HepG2 (cell line): ENCODE results near the gene TACC2. TPM values are rescaled to one million over a fixed set of nuclear protein-coding genes. Genes with fewer than 3 reads are reported as not detected.

ENCODE experiments used
- ATAC-seq: fragments of 200-7000 bp; cut with Tn5 transposase; 3 replicates; pipeline ENCODE4 v1.9.1; 2020; ENCODE audit warnings: mild to moderate bottlenecking, moderate library complexity
- BruUV-seq: library from RNA; stranded (reverse); fragments of 400-500 nt; replicated peaks from 2 replicates; lab custom pipeline; 2021; lab: Mats Ljungman, UMichigan
- CTCF ChIA-PET: fragments of 300-600 bp; formaldehyde crosslinking; extraction: SDS; loops from one replicate; lab custom pipeline; 2021; ENCODE audit warnings: low total read pairs, inconsistent platforms, low intra/inter-chr PET ratio; lab: Yijun Ruan, JAX
- POLR2A ChIA-PET: fragments of 350-600 bp; sonication (Branson Sonifier 250); formaldehyde crosslinking; loops from one replicate; lab custom pipeline; 2020; ENCODE audit warnings: antibody characterized with exemption, inconsistent platforms; lab: Yijun Ruan, JAX
- DNase-seq: peaks from one replicate; pipeline ENCODE4 v3.0.0-alpha.2; 2015; ENCODE audit warnings: low spot score
- FAIRE-seq: peaks from 3 replicates; lab custom pipeline; 2011; peaks lifted over from hg19 to GRCh38; lab: Jason Lieb, UNC
- H2AFZ ChIP-seq: one replicate; pipeline ENCODE4 v1.6.1; 2011; ENCODE audit warnings: low read length, inconsistent platforms
- H3K27ac ChIP-seq: fragments of 300-600 bp; 3 replicates; pipeline ENCODE4 v1.8.0; 2011; ENCODE audit warnings: mixed run types, mild to moderate bottlenecking, mixed read lengths, low read length, inconsistent platforms; ENCODE audit not compliant: insufficient read depth; ENCODE audit errors: extremely low read length
- H3K27me3 ChIP-seq, 2 experiments: fragments of 200-600 bp in 1 of 2; 2 replicates in 1 of 2; 3 replicates in 1 of 2; pipeline versions ENCODE4 v1.6.0 to v1.8.0; 2011; ENCODE audit warnings: low read length in 2 of 2, mild to moderate bottlenecking in 2 of 2, moderate library complexity in 2 of 2, inconsistent platforms in 1 of 2; ENCODE audit not compliant: insufficient read depth in 2 of 2, control insufficient read depth in 1 of 2
- H3K36me3 ChIP-seq, 2 experiments: fragments of 200-600 bp in 1 of 2; replicated peaks in 1 of 2; 2 replicates in 1 of 2; 3 replicates in 1 of 2; pipeline versions ENCODE4 v1.5.1 to v1.8.0; 2011; ENCODE audit warnings: low read length in 2 of 2, inconsistent platforms in 1 of 2; ENCODE audit not compliant: insufficient read depth in 2 of 2, control insufficient read depth in 1 of 2
- H3K4me1 ChIP-seq: 2 replicates; pipeline ENCODE4 v1.5.1; 2012; ENCODE audit warnings: low read length, inconsistent platforms; ENCODE audit not compliant: insufficient read depth
- H3K4me2 ChIP-seq: 2 replicates; pipeline ENCODE4 v1.6.0; 2011; ENCODE audit warnings: low read depth, low read length, inconsistent platforms
- H3K4me3 ChIP-seq, 3 experiments: fragments of 200-600 bp in 1 of 3; sonication (generic), shearing (Covaris generic) in 1 of 3; replicated peaks in 1 of 3; 2 replicates each; pipeline ENCODE4 v1.5.1; 2011 to 2016; ENCODE audit warnings: low read length in 3 of 3, inconsistent platforms in 2 of 3, low read depth in 2 of 3, mild to moderate bottlenecking in 2 of 3, control low read depth in 1 of 3, mixed read lengths in 1 of 3; ENCODE audit not compliant: insufficient read depth in 1 of 3
- H3K79me2 ChIP-seq: one replicate; pipeline ENCODE4 v1.6.1; 2011; ENCODE audit warnings: low read length, inconsistent platforms; ENCODE audit not compliant: insufficient read depth
- H3K9ac ChIP-seq: 2 replicates; pipeline ENCODE4 v1.6.0; 2011; ENCODE audit warnings: mild to moderate bottlenecking, low read depth, low read length, inconsistent platforms; ENCODE audit not compliant: insufficient read depth
- H3K9me3 ChIP-seq: 2 replicates; pipeline ENCODE4 v1.5.1; 2012; ENCODE audit warnings: mild to moderate bottlenecking, low read length
- H4K20me1 ChIP-seq: 2 replicates; pipeline ENCODE4 v1.6.0; 2011; ENCODE audit warnings: inconsistent platforms, mild to moderate bottlenecking, low read length, moderate library complexity; ENCODE audit not compliant: insufficient read depth
- DNMT1 ChIP-seq: sonication (generic); formaldehyde crosslinking; IDR thresholded peaks from 2 replicates; pipeline ENCODE4 v1.5.1; 2020; ENCODE audit warnings: mild to moderate bottlenecking, missing genetic modification reagents
- FOXC1 ChIP-seq: sonication (generic); formaldehyde crosslinking; IDR thresholded peaks from 2 replicates; pipeline ENCODE4 v1.8.0; 2022; ENCODE audit warnings: mild to moderate bottlenecking, missing genetic modification reagents, borderline replicate concordance
- HNF1A ChIP-seq, 2 experiments: sonication (generic) in 1 of 2; formaldehyde crosslinking in 1 of 2; IDR thresholded peaks; 2 replicates each; pipeline versions ENCODE4 v1.4.0 to v1.6.1; 2016 to 2020; ENCODE audit warnings: borderline replicate concordance in 1 of 2, low read depth in 1 of 2, mild to moderate bottlenecking in 1 of 2, missing genetic modification reagents in 1 of 2
- HOXA9 ChIP-seq: sonication (generic); formaldehyde crosslinking; IDR thresholded peaks from 2 replicates; pipeline ENCODE4 v1.8.1; 2022; ENCODE audit warnings: missing genetic modification reagents, mild to moderate bottlenecking, moderate library complexity, borderline replicate concordance
- KMT2B ChIP-seq: IDR thresholded peaks from 2 replicates; pipeline ENCODE4 v1.6.1; 2016; ENCODE audit warnings: missing genetic modification reagents, missing compliant biosample characterization
- MED13 ChIP-seq: sonication (generic); formaldehyde crosslinking; IDR thresholded peaks from 2 replicates; pipeline ENCODE4 v1.5.0; 2020; ENCODE audit warnings: missing genetic modification reagents
- NCOR1 ChIP-seq: fragments of 200-600 bp; sonication (generic); IDR thresholded peaks from 2 replicates; pipeline ENCODE4 v1.7.0; 2017; ENCODE audit warnings: antibody characterized with exemption, low read length, borderline replicate concordance
- SUZ12 ChIP-seq: fragments of 150-350 bp; IDR thresholded peaks from 2 replicates; pipeline ENCODE4 v1.6.1; 2014; ENCODE audit warnings: low read depth, low read length
- TAF15 ChIP-seq: fragments of 200-400 bp; formaldehyde crosslinking; IDR thresholded peaks from one replicate; pipeline ENCODE4 v1.6.1; 2018; ENCODE audit warnings: mild to moderate bottlenecking, low read depth, low read length; ENCODE audit not compliant: poor library complexity, severe bottlenecking
- ZBTB42 ChIP-seq: sonication (generic); formaldehyde crosslinking; IDR thresholded peaks from 2 replicates; pipeline ENCODE4 v1.5.0; 2020; ENCODE audit warnings: mild to moderate bottlenecking, missing genetic modification reagents
- ZC3H4 ChIP-seq: sonication (generic); formaldehyde crosslinking; IDR thresholded peaks from 2 replicates; pipeline ENCODE4 v1.4.0; 2020; ENCODE audit warnings: missing genetic modification reagents, borderline replicate concordance
- ZMYM4 ChIP-seq: sonication (generic); formaldehyde crosslinking; IDR thresholded peaks from 2 replicates; pipeline ENCODE4 v1.8.1; 2023; ENCODE audit warnings: mild to moderate bottlenecking, missing genetic modification reagents
- ZNF703 ChIP-seq: sonication (generic); formaldehyde crosslinking; IDR thresholded peaks from 2 replicates; pipeline ENCODE4 v1.5.1; 2020; ENCODE audit warnings: missing genetic modification reagents, mild to moderate bottlenecking, moderate library complexity, borderline replicate concordance
- ZNF713 ChIP-seq: sonication (generic); formaldehyde crosslinking; IDR thresholded peaks from 2 replicates; pipeline ENCODE4 v1.4.0; 2020; ENCODE audit warnings: mild to moderate bottlenecking, missing genetic modification reagents
- ZSCAN5A ChIP-seq: sonication (generic); formaldehyde crosslinking; IDR thresholded peaks from 2 replicates; pipeline ENCODE4 v1.8.0; 2022; ENCODE audit warnings: mild to moderate bottlenecking, missing genetic modification reagents, borderline replicate concordance
- WGBS: methylation state at CpG from one replicate; pipeline ENCODE4 v1.1.6; 2017; ENCODE audit warnings: low lambda C conversion rate; 5-methylcytosine and 5-hydroxymethylcytosine counted together
- in situ Hi-C: cut with HindIII; loops from 2 replicates; pipeline ENCODE4 v1.10.0; 2017; ENCODE audit warnings: low pct_unique_long_range_greater_than_20kb; ENCODE audit not compliant: extremely low pct_ligation_motif_present
- intact Hi-C: fragments of 100-400 bp; cut with micrococcal nuclease; formaldehyde crosslinking; loops from one replicate; pipeline ENCODE4 v1.10.0; 2022; ENCODE audit not compliant: unreplicated experiment
- polyA plus RNA-seq, 8 experiments: library from polyadenylated mRNA; depleted of rRNA in 3 of 8; stranded (reverse) in 7 of 8; unstranded in 1 of 8; fragments of >200 nt; fragmentation: Illumina TruSeq in 4 of 8; extraction: Trizol in 4 of 8; gene quantifications; 2 replicates each; pipeline versions ENCODE4 v1.2.1 to v1.2.3, GENCODE V29; 2011 to 2016; ENCODE audit warnings: low read depth in 4 of 8, missing spikeins in 1 of 8, mixed read lengths in 1 of 8; ENCODE audit not compliant: insufficient read depth in 1 of 8
- total RNA-seq, 5 experiments: library from RNA; depleted of rRNA; stranded (reverse); fragments of >200 nt; fragmentation: Illumina TruSeq; extraction: Trizol; gene quantifications; 2 replicates each; pipeline ENCODE4 v1.2.3, GENCODE V29; 2016; ENCODE audit warnings: low read depth in 1 of 5
- TF ChIP-seq, protein P1 (sequence below): IDR thresholded peaks from 2 replicates; pipeline ENCODE4 v1.6.1; 2016; ENCODE audit warnings: mild to moderate bottlenecking, missing biosample characterization, missing genetic modification reagents

The TACC2 gene
- total and polyA plus RNA-seq, 2 of the 13 experiments (the other 11 are each of a cell fraction or from before 2014, with no cell fraction given) = 11.8 to 16.0 TPM

- TF ChIP-seq, protein P1, sequence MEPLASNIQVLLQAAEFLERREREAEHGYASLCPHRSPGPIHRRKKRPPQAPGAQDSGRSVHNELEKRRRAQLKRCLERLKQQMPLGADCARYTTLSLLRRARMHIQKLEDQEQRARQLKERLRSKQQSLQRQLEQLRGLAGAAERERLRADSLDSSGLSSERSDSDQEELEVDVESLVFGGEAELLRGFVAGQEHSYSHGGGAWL (CRISPR knock-in tag) = no peak
- TF ChIP-seq KMT2B (CRISPR knock-in tag) (no peak), NCOR1 (0 out of 2 replicates have a peak, but pooled peaks have one; percentile 26), ZC3H4 (no peak), ZBTB42 (CRISPR knock-in tag) (no peak), ZMYM4 (CRISPR knock-in tag) (peak; percentile 4; the same call in 1 of the 2 replicates), MED13 (CRISPR knock-in tag) (no peak)
Observed at GRCh38 chr10:122165484-122166276, 176.7 kb downstream of the TACC2 start (continued).

- Histone ChIP-seq H3K36me3 (peaks cover 2 to 9% of the 10 kb centered on the region in 2 experiments; a peak in 3 of 5 replicates), H3K9me3 (no peaks in the 10 kb centered on the region), H3K4me1 (peaks cover 21% of the 10 kb centered on the region), H3K27ac (no peak overlapping the region), H2AFZ (no peak overlapping the region), H3K4me2 (no peak overlapping the region), H3K9ac (no peak overlapping the region), H3K4me3 (no peak overlapping the region), H3K79me2 (peaks cover 17% of the 10 kb centered on the region), H4K20me1 (peaks cover 16% of the 10 kb centered on the region; the same call in 1 of the 2 replicates), H3K27me3 (no peaks in the 10 kb centered on the region)
- 100% methylated on average over 5 of the region's 5 CpGs for WGBS
- ATAC-seq (no peak), DNase-seq (no peak), FAIRE-seq (no peak)
- in situ Hi-C loops = no loop called here
- POLR2A ChIA-PET = no interaction called here
- intact Hi-C loops = no loop called here
- BruUV-seq = no TSS peak
- CTCF ChIA-PET = no interaction called here
- no peak for TF ChIP-seq SUZ12
- no peak for TF ChIP-seq FOXC1 (CRISPR knock-in tag)
- TF ChIP-seq DNMT1 (CRISPR knock-in tag) = no peak
- TF ChIP-seq HNF1A (IDR thresholded peaks at IDR 0.05; ENCODE audit: low read depth) = no peak
- TF ChIP-seq HNF1A (CRISPR knock-in tag; IDR thresholded peaks at IDR 0.05; ENCODE audit: borderline replicate concordance) = no peak
- no peak for TF ChIP-seq HOXA9 (CRISPR knock-in tag)
- no peak for TF ChIP-seq ZNF703 (CRISPR knock-in tag)
- no peak for TF ChIP-seq ZNF713 (CRISPR knock-in tag)
- no peak for TF ChIP-seq TAF15
- TF ChIP-seq ZSCAN5A (CRISPR knock-in tag) = no peak
Observed at GRCh38 chr10:122168101-122168500, 179.1 kb downstream of the TACC2 start.
